ENCODE results near the gene ABHD16B. TPM values are rescaled to one million over a fixed set of nuclear protein-coding genes. Genes with fewer than 3 reads are reported as not detected.

The ABHD16B gene
- total and polyA plus RNA-seq, 2 of the 13 experiments (the other 11 are each of a cell fraction or from before 2014, with no cell fraction given) = not detected

DNA sequence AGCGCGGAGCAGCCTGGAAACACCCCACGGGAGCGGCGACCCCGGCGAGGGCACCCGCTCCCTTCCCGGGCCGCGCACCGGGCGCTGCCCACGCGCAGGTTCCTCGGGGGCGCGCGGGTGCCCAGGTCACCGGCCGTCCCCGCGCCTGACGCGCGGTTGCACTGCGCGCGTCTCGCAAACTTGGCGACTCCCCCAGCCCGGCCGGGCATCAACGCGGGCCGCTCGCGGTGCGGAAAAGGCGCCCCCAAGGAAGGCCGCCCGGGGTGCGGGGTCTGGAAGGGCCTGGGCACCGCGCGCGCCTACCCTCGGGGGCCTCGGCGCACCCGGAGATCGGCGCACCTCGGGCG lies 29.7 kb upstream of the ABHD16B start (continued):
- TF ChIP-seq ARID4A (CRISPR knock-in tag; IDR thresholded peaks at IDR 0.05; ENCODE audit: borderline replicate concordance) = no peak

DNA sequence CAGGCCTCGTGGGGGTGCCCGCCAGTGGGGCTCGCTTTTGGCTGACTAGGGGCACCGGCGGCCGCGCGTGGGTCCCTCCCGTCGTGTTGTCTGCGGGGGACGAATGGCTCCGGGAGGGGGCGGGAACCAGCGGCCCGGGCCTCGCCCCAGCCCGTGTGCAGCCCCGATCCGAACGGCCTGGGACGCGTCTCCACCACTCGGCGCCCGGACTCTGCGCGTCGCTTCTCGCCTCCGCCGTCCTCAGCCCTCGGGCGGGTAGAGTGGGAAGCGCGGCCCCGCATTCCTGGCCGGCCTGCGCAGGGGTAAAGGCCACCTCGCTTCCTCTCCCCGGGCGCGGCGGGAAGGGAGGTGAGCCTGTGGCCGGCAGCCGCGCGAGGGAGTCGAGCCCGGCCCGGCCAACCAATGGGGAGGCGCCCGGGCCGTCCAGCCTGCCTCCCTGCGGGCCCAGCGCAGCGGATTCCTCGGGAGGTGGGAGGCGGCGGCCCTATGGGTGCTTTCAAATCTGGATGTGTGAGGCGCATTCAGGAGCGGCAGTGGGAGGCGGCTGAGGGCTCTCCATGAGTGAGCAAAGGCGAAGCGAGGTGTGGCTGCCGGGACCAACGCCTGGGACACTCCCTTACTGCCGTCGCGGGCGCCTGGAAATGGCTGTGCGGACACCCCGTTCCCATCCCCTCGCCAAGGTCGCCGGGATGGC lies 29.2 kb upstream of the ABHD16B start:
- peak overlapping the region; percentile 15 for H3K27ac ChIP-seq (ENCODE audit: extremely low read length, insufficient read depth, low read length)
- peaks cover 16 to 46% of the 10 kb centered on the region in 2 experiments for H3K27me3 ChIP-seq (ENCODE audit: control insufficient read depth in 1 of 2, insufficient read depth in 2 of 2, low read length in 2 of 2)
- POLR2A ChIA-PET = interaction anchor here (1.3 kb wide), 1 partner anchor 33 kb away, joined by 3 read pairs; the partner anchor contains the start of gene TPD52L2
- H3K4me3 ChIP-seq (replicated peaks in 1 of 3; ENCODE audit: insufficient read depth in 1 of 3, low read depth in 2 of 3, low read length in 3 of 3) = peak overlapping the region; percentile 55 to 78 (median 60)
- BruUV-seq (replicated peaks) = no TSS peak
- peak overlapping the region; percentile 44; the same call in 1 of the 2 replicates for H3K9ac ChIP-seq (ENCODE audit: insufficient read depth, low read depth, low read length)
- H3K79me2 ChIP-seq (ENCODE audit: insufficient read depth, low read length) = no peaks in the 10 kb centered on the region
- H4K20me1 ChIP-seq (ENCODE audit: insufficient read depth, low read length) = peaks cover 4% of the 10 kb centered on the region; the same call in 1 of the 2 replicates
- peak overlapping the region; percentile 83 for H3K4me2 ChIP-seq (ENCODE audit: low read depth, low read length)
- 32% methylated on average over 22 of the region's 76 CpGs for WGBS (ENCODE audit: low lambda C conversion rate)
- no peaks in the 10 kb centered on the region for H3K9me3 ChIP-seq (ENCODE audit: low read length)
- H3K4me1 ChIP-seq (ENCODE audit: insufficient read depth, low read length) = peaks cover 62% of the 10 kb centered on the region
- ATAC-seq (peak; percentile 70), FAIRE-seq (no peak), DNase-seq (ENCODE audit: low spot score) (peak; percentile 64)
- in situ Hi-C loops (cut with HindIII; ENCODE audit: extremely low pct_ligation_motif_present, low pct_unique_long_range_greater_than_20kb) = no loop called here
- CTCF ChIA-PET (ENCODE audit: low intra/inter-chr PET ratio, low total read pairs) = no interaction called here
- no peak overlapping the region for H2AFZ ChIP-seq (ENCODE audit: low read length)
- H3K36me3 ChIP-seq (replicated peaks in 1 of 2; ENCODE audit: control insufficient read depth in 1 of 2, insufficient read depth in 2 of 2, low read length in 2 of 2) = no peaks in the 10 kb centered on the region
- intact Hi-C loops (cut with micrococcal nuclease; ENCODE audit: unreplicated experiment) = no loop called here
- TF ChIP-seq ISL2 (CRISPR knock-in tag; IDR thresholded peaks at IDR 0.05) = peak; percentile 57
- peak; percentile 58; the same call in 1 of the 2 replicates for TF ChIP-seq ZNF850 (CRISPR knock-in tag; conservative IDR thresholded peaks at IDR 0.05)
- TF ChIP-seq ZNF83 (CRISPR knock-in tag; IDR thresholded peaks at IDR 0.05; ENCODE audit: borderline replicate concordance) = 0 out of 2 replicates have a peak, but pooled peaks have one; percentile 33
- no peak for TF ChIP-seq NFE2 (CRISPR knock-in tag; IDR thresholded peaks at IDR 0.05)
- TF ChIP-seq, protein P1, sequence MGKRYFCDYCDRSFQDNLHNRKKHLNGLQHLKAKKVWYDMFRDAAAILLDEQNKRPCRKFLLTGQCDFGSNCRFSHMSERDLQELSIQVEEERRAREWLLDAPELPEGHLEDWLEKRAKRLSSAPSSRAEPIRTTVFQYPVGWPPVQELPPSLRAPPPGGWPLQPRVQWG (CRISPR knock-in tag; IDR thresholded peaks at IDR 0.05; ENCODE audit: borderline replicate concordance, low read depth) = no peak
- peak; percentile 94 for TF ChIP-seq SRY (CRISPR knock-in tag; IDR thresholded peaks at IDR 0.05)
- peak; percentile 54; the same call in 1 of the 2 replicates for TF ChIP-seq ZNF552 (CRISPR knock-in tag; IDR thresholded peaks at IDR 0.05; ENCODE audit: borderline replicate concordance)
- no peak for TF ChIP-seq ZNF205 (CRISPR knock-in tag; IDR thresholded peaks at IDR 0.05)
- peak; percentile 74 for TF ChIP-seq ZNF543 (CRISPR knock-in tag; IDR thresholded peaks at IDR 0.05)
- no peak for TF ChIP-seq ZNF7 (CRISPR knock-in tag; IDR thresholded peaks at IDR 0.05)
- TF ChIP-seq, protein P2, sequence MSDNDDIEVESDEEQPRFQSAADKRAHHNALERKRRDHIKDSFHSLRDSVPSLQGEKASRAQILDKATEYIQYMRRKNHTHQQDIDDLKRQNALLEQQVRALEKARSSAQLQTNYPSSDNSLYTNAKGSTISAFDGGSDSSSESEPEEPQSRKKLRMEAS (IDR thresholded peaks at IDR 0.05) = peak; percentile 85
- TF ChIP-seq MYPOP (CRISPR knock-in tag; IDR thresholded peaks at IDR 0.05) = peak; percentile 96

Measured in HepG2 (cell line).